Epidermal melanocyte (primary cell): Measurements from ENCODE around the gene ACVR1.

Source experiments
- DNase-seq: peaks from one replicate; pipeline ENCODE4 v3.0.0; 2011; ENCODE audit warnings: low spot score; ENCODE audit not compliant: insufficient read length

Gene ACVR1

DNA sequence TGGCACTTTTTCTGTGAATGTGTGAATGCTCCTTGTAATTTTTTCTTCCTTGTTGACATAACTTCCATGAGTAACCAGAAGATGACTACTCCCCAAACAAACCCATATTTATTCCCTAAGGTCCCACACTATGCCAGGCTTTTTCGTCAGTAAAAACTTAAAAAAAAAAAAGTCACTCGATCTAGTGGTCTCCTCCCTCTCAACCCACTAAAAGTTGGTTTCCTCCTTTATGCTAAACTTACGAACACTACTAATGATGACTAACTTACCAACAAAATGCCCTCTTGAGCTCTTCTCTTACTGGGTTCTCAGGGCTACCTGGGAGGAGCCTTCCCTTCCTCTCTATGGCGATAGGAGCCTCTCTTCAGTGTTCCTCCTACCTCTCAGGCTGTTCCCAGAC lies 18.2 kb downstream of the ACVR1 start:
- DNase-seq = no peak

- no peak for DNase-seq
Measured at GRCh38 chr2:157856187-157856515, 20.0 kb downstream of the ACVR1 start.

DNA sequence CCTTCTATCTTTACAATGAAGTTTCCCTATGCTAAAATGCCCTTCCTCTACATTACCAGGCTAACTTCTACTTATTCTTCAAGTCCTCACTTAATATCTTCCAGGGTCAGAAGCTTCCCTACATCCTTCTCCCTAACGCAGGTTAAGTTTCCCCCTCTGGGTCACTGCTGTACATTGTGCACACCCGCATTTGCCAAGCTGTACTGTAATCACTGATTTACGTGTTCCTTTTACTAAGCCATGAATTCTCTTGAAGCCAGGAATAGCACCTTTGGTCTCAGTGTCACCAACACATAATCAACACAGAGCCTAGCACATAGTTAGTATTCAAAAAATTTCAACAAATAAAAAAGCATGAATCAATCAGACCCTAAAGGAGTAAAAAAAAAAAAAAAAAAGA lies 22.3 kb downstream of the ACVR1 start:
- DNase-seq = no peak

GRCh38 chr2:157853211-157853610 lies 22.9 kb downstream of the ACVR1 start:
- no peak for DNase-seq

GRCh38 chr2:157849591-157849990 lies 26.5 kb downstream of the ACVR1 start:
- no peak for DNase-seq

DNA sequence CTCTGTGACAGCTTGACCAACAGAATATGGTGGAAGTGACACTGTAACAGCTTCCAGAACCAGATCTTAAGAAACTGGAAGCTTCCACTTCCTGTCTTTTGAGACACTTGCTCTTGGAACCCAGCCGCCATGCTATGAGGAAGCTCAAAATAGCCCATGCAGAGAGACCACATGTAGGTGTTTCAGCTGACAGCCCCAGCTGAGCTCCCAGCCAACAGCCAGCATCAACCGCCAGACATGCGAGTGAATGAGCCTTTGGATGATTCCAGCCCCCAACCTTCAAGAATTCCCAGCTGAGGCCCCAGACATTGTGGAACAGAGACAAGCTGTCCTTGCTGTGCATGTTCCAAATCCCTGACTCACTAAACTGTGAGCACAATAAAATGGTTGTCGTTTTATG lies 27.9 kb downstream of the ACVR1 start:
- DNase-seq = no peak

DNA sequence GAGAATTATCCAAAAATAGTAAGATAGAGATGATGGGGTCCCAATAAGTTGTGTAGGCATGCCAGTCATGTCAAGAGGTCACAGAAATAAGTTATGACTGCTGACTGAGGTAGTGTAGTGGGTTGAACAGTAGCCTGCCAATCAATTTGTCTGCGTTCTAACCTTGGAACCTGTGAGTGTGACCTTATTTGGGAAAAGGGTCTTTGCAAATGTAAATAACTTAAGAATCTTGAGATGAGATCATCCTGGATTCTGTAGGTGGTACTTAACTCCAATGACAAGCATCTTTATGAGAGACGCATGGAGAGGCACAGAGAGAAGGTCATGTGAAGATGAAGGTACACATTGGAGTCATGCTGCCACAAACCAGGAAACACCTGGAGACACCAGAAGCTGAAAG lies 31.0 kb downstream of the ACVR1 start:
- no peak for DNase-seq

- DNase-seq = no peak
Measured at GRCh38 chr2:157843935-157844334, 32.2 kb downstream of the ACVR1 start.

- DNase-seq = no peak
Measured at GRCh38 chr2:157843081-157843480, 33.0 kb downstream of the ACVR1 start.

GRCh38 chr2:157842106-157842879 lies 33.8 kb downstream of the ACVR1 start:
- no peak for DNase-seq

GRCh38 chr2:157841485-157841884 lies 34.6 kb downstream of the ACVR1 start:
- DNase-seq = no peak

GRCh38 chr2:157840568-157841156 lies 35.5 kb downstream of the ACVR1 start:
- DNase-seq = no peak

GRCh38 chr2:157839822-157840221 lies 36.3 kb downstream of the ACVR1 start:
- DNase-seq = no peak

DNA sequence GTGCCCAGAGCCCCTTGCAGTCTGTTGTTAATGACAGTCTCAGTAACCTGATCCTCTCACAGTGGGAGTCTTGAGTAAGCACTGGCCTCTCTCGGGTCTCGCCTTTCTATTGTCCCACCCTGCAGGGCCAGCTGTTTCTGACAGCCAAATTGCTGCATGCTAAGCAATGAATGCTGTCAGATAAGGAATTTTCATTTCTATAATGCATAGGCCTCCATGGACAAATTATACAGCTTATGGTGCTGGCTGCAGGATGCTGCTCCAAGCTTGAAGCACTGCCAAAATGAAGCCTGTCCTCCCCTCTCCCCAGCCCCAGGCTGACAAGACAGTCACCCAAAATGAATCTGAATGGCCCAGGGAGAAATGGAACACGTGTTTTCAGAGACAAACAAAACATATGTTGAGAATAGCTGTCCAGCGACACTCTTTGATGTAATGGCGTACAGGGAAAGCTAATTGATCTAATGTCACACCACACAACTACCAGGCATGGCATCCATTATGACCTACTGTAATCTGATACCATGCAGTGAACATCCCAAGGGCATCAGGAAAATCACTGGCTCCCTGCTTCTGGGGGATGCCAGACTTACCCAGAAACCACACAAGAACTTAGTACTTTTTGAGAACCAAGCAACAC lies 36.8 kb downstream of the ACVR1 start:
- DNase-seq = no peak

DNA sequence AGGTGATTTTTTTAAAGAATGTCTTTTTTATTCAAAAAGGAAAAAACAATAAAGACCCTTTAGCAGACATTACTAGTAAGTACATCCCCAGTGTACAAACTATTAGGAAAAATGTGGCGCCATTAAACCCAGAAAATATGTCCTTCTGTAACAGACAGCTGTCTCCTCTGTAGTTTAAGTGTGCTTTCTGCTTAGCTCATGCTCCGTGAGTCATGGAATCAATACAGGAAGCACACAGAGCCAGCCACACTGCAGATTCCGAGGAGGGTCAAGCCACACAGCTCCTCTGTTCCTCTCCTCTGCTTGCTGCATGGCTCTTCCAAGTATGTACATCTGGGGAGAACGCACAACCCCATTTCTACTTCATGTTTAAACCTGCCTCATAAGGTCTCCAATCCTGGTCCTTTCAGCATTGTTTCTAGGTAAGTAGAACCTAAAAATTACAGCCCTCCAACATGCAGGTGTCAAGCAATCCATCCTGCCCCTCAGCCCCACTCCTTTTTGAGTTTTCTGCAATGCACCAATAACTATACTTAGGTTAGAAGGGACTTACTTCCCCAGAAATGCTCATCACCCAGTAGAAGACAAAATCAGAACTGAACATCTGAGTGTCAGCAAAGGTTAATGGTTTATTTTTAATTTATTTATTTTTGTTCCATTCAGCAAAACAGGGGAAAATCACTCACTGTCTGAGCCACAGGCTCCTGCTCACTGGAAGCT lies 37.5 kb downstream of the ACVR1 start:
- DNase-seq = no peak

DNA sequence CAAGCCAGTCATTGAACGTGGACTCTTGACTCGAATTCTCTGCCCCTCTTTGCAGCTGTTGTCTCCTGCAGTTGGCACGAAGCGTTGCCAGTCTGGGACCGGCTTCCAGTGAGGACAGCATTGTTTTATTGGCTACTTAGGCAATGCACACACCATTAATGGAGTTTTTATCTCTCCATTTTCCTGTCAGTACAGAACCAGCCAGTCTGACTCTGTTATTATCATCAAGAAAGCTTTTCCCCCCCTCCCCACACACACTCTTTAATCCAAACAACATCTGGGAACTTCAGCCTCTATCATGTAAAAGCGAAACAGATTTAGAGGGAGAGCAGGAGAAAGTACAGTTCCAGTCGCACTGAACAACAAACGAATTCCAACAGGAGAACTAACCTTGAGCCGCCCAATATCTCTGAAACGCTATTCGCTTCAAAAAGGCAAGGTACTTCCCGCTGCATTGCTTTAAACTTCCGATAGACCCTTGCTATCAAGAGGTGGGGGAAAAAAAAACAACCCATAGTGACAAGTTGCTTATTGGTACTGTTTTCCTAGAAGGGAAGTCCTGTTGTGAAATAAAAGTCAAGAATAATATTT lies 38.2 kb downstream of the ACVR1 start:
- no peak for DNase-seq

GRCh38 chr2:157836531-157836930 lies 39.6 kb downstream of the ACVR1 start:
- no peak for DNase-seq

DNA sequence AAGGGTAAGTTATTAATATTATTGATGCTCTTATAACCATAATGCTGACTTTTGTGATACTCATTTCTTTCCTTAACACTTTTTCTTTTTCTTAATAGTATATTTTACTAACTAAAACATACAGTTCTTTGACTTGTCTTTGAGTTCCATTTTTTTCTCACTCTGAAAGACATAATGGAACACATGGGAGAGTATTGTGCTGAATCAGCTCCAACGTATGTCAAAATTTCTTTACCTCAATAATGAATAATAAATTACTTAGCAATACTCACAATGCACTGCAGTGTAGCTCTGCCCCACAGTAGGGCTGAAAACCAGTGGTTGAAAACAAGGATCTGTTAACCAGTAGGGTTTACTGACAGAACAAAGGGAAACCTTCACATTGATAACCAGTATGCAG lies 40.7 kb downstream of the ACVR1 start:
- DNase-seq = no peak

- no peak for DNase-seq
Measured at GRCh38 chr2:157835006-157835405, 41.1 kb downstream of the ACVR1 start.

- no peak for DNase-seq
Measured at GRCh38 chr2:157833721-157834120, 42.4 kb downstream of the ACVR1 start.

GRCh38 chr2:157831573-157832315 lies 44.4 kb downstream of the ACVR1 start:
- no peak for DNase-seq
